NCI-H510A (cell line): ENCODE measurements around the gene PEX11B.
"Not testable (repeated sequence)": the region's sequence is repeated elsewhere in the genome, so short reads cannot be mapped to it uniquely, and the experiment has no call there.

Source experiments
- DNase-seq: peaks from one replicate; lab custom pipeline; 2025; lab: John Stamatoyannopoulos, UW

The PEX11B gene

GRCh38 chr1:145952903-145953302 is 34.4 kb upstream of the PEX11B start:
- no peak for DNase-seq

GRCh38 chr1:145951526-145951925 is 33.0 kb upstream of the PEX11B start:
- DNase-seq, result no peak

GRCh38 chr1:145949219-145949618 is 30.7 kb upstream of the PEX11B start:
- no peak for DNase-seq

GRCh38 chr1:145947551-145947950 is 29.0 kb upstream of the PEX11B start:
- no peak for DNase-seq

GRCh38 chr1:145946477-145946986 is 28.0 kb upstream of the PEX11B start:
- no peak for DNase-seq

- DNase-seq, result no peak
Observed at GRCh38 chr1:145944532-145944931, 26.0 kb upstream of the PEX11B start.

GRCh38 chr1:145942871-145943270 is 24.4 kb upstream of the PEX11B start:
- DNase-seq, result no peak

GRCh38 chr1:145942405-145942804 is 23.9 kb upstream of the PEX11B start:
- DNase-seq, result no peak

- DNase-seq, result no peak
Observed at GRCh38 chr1:145937436-145937835, 18.9 kb upstream of the PEX11B start.

GRCh38 chr1:145936247-145936646 is 17.7 kb upstream of the PEX11B start:
- no peak for DNase-seq

GRCh38 chr1:145935708-145936107 is 17.2 kb upstream of the PEX11B start:
- DNase-seq, result no peak

- not testable (repeated sequence) for DNase-seq
Observed at GRCh38 chr1:145932522-145933009, 14.0 kb upstream of the PEX11B start.

- no peak for DNase-seq
Observed at GRCh38 chr1:145927916-145928643, 9.6 kb upstream of the PEX11B start.

- DNase-seq, result peak; percentile 96
Observed at GRCh38 chr1:145927063-145927886, 8.8 kb upstream of the PEX11B start, which contains the start of gene RBM8A. Gene RBM8A, minus strand, starts transcription at chr1:145927484. Its CDS starts 58 bp downstream, at chr1:145927426.

- no peak for DNase-seq
Observed at GRCh38 chr1:145926686-145927062, 8.2 kb upstream of the PEX11B start.

GRCh38 chr1:145922266-145922665 is 3.7 kb upstream of the PEX11B start:
- no peak for DNase-seq

- DNase-seq, result not testable (repeated sequence)
Observed at GRCh38 chr1:145920297-145920696, 1.8 kb upstream of the PEX11B start.

GRCh38 chr1:145918992-145919939 is 749 bp upstream of the PEX11B start:
- DNase-seq, result no peak

GRCh38 chr1:145917595-145917994 is 922 bp downstream of the PEX11B start:
- DNase-seq, result no peak

GRCh38 chr1:145916745-145917144 is 1.8 kb downstream of the PEX11B start:
- DNase-seq, result no peak

- DNase-seq, result no peak
Observed at GRCh38 chr1:145912128-145912641, 6.3 kb downstream of the PEX11B start.
